ENCODE measurements around the gene IL17RA. TPM values are rescaled to one million over a fixed set of nuclear protein-coding genes. Genes with fewer than 3 reads are reported as not detected.

Gene IL17RA
- total RNA-seq, 1 donor from 2014 or later: 49.8 TPM

GRCh38 chr22:17161991-17162390 is 77.2 kb downstream of the IL17RA start:
- no peaks in the 10 kb centered on the region for H3K27me3 ChIP-seq
- no peaks in the 10 kb centered on the region for H3K36me3 ChIP-seq
- intact Hi-C loops (cut with DNase I): no loop called here
- TF ChIP-seq, protein P1, sequence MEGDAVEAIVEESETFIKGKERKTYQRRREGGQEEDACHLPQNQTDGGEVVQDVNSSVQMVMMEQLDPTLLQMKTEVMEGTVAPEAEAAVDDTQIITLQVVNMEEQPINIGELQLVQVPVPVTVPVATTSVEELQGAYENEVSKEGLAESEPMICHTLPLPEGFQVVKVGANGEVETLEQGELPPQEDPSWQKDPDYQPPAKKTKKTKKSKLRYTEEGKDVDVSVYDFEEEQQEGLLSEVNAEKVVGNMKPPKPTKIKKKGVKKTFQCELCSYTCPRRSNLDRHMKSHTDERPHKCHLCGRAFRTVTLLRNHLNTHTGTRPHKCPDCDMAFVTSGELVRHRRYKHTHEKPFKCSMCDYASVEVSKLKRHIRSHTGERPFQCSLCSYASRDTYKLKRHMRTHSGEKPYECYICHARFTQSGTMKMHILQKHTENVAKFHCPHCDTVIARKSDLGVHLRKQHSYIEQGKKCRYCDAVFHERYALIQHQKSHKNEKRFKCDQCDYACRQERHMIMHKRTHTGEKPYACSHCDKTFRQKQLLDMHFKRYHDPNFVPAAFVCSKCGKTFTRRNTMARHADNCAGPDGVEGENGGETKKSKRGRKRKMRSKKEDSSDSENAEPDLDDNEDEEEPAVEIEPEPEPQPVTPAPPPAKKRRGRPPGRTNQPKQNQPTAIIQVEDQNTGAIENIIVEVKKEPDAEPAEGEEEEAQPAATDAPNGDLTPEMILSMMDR (IDR thresholded peaks at IDR 0.05): no peak
- no peak overlapping the region for H3K27ac ChIP-seq
- no peak overlapping the region for H3K4me3 ChIP-seq
- no peaks in the 10 kb centered on the region for H3K9me3 ChIP-seq
- H3K4me1 ChIP-seq: peaks cover 17% of the 10 kb centered on the region
- ATAC-seq: no peak
- no peak for DNase-seq

- intact Hi-C loops (cut with DNase I): no loop called here
- Histone ChIP-seq H3K27me3 (no peaks in the 10 kb centered on the region), H3K4me3 (no peak overlapping the region), H3K27ac (no peak overlapping the region), H3K9me3 (no peaks in the 10 kb centered on the region), H3K4me1 (peaks cover 13% of the 10 kb centered on the region), H3K36me3 (no peaks in the 10 kb centered on the region)
- ATAC-seq (no peak), DNase-seq (no peak)
- TF ChIP-seq, protein P1 (IDR thresholded peaks at IDR 0.05): no peak
These were observed 77.9 kb downstream of the IL17RA start for GRCh38 chr22:17162731-17163130.

- TF ChIP-seq, protein P1 (IDR thresholded peaks at IDR 0.05): no peak
- no peak for ATAC-seq
- Histone ChIP-seq H3K4me1 (peaks cover 6% of the 10 kb centered on the region), H3K9me3 (no peaks in the 10 kb centered on the region), H3K27me3 (no peaks in the 10 kb centered on the region), H3K4me3 (no peak overlapping the region), H3K27ac (no peak overlapping the region), H3K36me3 (no peaks in the 10 kb centered on the region)
- DNase-seq: no peak
- intact Hi-C loops (cut with DNase I): no loop called here
These were observed 79.7 kb downstream of the IL17RA start for GRCh38 chr22:17164392-17165024.

Other genes starting within 250 kb of the IL17RA start
- not detected for gene GAB4, start 76.8 kb upstream of the IL17RA start, total RNA-seq
- 2.1 TPM for gene TMEM121B, start 36.4 kb downstream of the IL17RA start, total RNA-seq
- gene HDHD5, start 74.3 kb downstream of the IL17RA start, total RNA-seq: 22.7 TPM
- 82.2 TPM for gene ADA2, start 134.4 kb downstream of the IL17RA start, total RNA-seq